ENCODE measurements around the gene ABCA13. TPM values are rescaled to one million over a fixed set of nuclear protein-coding genes. Genes with fewer than 3 reads are reported as not detected.

Gene ABCA13
- total and polyA plus RNA-seq, 8 donors, result under 0.01 to 1.5 (median 0.32) TPM

DNA sequence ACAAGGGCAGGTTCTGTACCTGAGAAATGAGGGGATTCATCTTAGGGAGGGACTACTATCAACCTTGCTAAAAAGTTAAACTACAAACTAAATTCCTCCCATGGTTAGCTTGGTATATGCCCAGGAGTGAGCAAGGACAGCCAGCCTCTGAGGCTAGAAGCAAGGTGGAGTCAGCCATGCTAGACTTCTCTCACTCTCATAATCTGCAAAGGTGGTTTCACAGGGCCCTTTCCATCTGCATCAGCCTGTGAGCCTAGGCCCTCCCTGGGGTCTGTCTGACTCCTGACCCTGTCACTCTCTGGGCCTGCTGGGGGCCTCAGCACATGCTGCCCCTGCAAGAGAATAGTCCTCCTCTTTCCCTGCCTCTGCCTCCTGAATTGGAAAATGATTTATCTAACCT lies 66.1 kb downstream of the ABCA13 start:
- intact Hi-C loops (cut with DNase I), result no loop called here
- FAIRE-seq, result no peak
- no peak for ATAC-seq
- Histone ChIP-seq H3K9me3 (no peaks in the 10 kb centered on the region), H3K4me3 (no peak overlapping the region), H3K27me3 (no peaks in the 10 kb centered on the region), H3K36me3 (no peaks in the 10 kb centered on the region), H3K4me1 (no peaks in the 10 kb centered on the region), H3K27ac (no peak overlapping the region)
- no peak for DNase-seq
- no peak for TF ChIP-seq CTCF (IDR thresholded peaks at IDR 0.05)

DNA sequence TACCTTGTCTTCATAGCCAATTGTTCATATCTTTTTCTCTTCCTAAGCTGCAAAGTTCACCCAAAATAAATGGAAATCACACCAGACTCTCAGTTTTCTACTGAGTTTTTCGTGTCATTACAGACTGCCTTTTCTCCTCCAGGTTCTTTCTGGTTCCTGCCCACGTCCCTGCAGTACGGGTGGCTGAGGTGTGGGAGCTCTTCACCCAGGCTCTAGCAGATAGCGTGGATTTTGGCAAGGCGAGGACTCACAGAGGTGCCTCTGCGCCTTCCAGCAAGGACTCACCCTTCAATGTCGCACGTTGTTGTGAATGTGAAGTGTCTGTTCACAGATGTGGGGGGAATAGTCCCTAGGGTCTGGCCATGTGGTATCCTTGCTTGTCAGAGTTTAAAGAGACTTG lies 71.6 kb downstream of the ABCA13 start:
- no peak for ATAC-seq
- Histone ChIP-seq H3K27me3 (no peaks in the 10 kb centered on the region), H3K4me1 (no peaks in the 10 kb centered on the region), H3K36me3 (no peaks in the 10 kb centered on the region), H3K27ac (no peak overlapping the region), H3K9me3 (no peaks in the 10 kb centered on the region), H3K4me3 (no peak overlapping the region)
- no peak for FAIRE-seq
- intact Hi-C loops (cut with DNase I), result no loop called here
- no peak for TF ChIP-seq CTCF (IDR thresholded peaks at IDR 0.05)
- no peak for DNase-seq
- 58 to 60% methylated on average over 8 of the region's 8 CpGs for WGBS, 2 donors

DNA sequence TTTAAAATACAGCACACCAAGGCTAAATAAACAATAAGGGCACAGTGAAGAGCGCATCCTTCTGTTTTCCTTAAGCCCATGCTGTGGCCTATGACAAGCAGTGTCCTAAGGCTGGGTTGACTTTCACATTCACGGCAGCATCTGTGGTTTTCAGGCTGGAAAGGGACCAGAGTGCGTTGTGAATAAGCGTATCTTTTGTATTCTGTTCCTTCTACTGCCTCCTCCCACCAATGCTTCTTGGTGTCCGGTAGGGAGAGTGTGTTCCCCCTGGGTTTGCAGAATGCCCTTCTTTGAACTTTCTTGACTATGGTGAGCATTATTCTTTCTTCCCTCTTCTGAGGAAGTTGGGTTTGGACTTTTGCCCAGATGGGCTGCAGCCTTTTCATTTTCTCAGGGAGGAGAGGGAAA lies 73.6 kb downstream of the ABCA13 start:
- H3K4me1 ChIP-seq, result no peaks in the 10 kb centered on the region
- H3K27me3 ChIP-seq, result no peaks in the 10 kb centered on the region
- H3K4me3 ChIP-seq, result no peak overlapping the region
- peak in 2 of 4 donors; percentile 51 to 60 for ATAC-seq
- no peak for FAIRE-seq
- TF ChIP-seq CTCF (IDR thresholded peaks at IDR 0.05), result no peak
- peak in 1 of 6 donors; percentile 22 for DNase-seq
- WGBS, 2 donors, result 51 to 65% methylated on average over 5 of the region's 5 CpGs
- H3K36me3 ChIP-seq, result no peaks in the 10 kb centered on the region
- intact Hi-C loops (cut with DNase I), result no loop called here
- no peaks in the 10 kb centered on the region for H3K9me3 ChIP-seq
- H3K27ac ChIP-seq, result no peak overlapping the region

DNA sequence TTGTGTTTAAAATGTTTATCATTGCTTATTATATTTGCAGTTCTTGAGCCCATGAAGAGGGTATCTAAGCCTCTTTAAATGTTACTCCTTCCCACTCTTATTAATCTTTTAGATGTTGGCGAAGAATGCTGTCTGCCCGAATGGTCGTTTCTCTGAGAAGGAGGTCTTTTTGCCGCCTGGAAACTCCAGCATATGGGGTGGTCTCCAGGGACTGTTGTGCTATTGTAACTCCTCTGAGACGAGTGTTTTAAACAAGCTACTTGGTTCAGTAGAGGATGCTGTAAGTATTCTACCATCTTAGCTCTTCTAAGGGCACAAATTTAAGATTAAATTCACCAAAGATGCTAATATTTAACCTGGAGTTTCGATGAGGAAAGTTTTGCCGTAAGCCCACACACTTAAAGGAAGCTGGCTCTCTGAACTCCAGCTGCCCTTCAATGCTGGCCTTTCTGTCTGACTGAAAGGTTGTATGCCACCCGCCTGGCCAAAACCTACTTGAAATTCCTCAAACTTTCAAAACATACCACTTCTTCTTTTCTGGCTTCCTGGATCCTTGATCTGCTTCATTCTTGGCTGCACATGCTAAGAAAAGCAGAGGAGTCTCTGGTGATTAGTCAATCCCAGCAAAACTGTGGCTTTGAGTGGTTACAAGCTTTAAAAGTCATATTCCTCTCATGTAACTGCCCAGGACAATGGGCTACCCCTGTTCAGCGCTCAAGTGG lies 74.7 kb downstream of the ABCA13 start:
- no peak overlapping the region for H3K4me3 ChIP-seq
- WGBS, 2 donors, result 40 to 58% methylated on average over 9 of the region's 9 CpGs
- H3K36me3 ChIP-seq, result no peaks in the 10 kb centered on the region
- H3K4me1 ChIP-seq, result no peaks in the 10 kb centered on the region
- ATAC-seq (peak in 2 of 4 donors; percentile 35 to 38), DNase-seq (no peak), FAIRE-seq (no peak)
- H3K9me3 ChIP-seq, result no peaks in the 10 kb centered on the region
- TF ChIP-seq CTCF (IDR thresholded peaks at IDR 0.05), result no peak
- intact Hi-C loops (cut with DNase I), result no loop called here
- no peak overlapping the region for H3K27ac ChIP-seq
- H3K27me3 ChIP-seq, result no peaks in the 10 kb centered on the region

- ATAC-seq (no peak), DNase-seq (no peak), FAIRE-seq (no peak)
- WGBS, 2 donors, result 58 to 63% methylated on average over 2 of the region's 2 CpGs
- Histone ChIP-seq H3K4me3 (no peak overlapping the region), H3K4me1 (no peaks in the 10 kb centered on the region), H3K27ac (no peak overlapping the region), H3K27me3 (no peaks in the 10 kb centered on the region), H3K36me3 (no peaks in the 10 kb centered on the region), H3K9me3 (no peaks in the 10 kb centered on the region)
- intact Hi-C loops (cut with DNase I), result no loop called here
- TF ChIP-seq CTCF (IDR thresholded peaks at IDR 0.05), result no peak
Measured at GRCh38 chr7:48249166-48249565, 77.9 kb downstream of the ABCA13 start.

Data from pancreas (tissue), 10 donors.